Skin of body (tissue), 2 donors: ENCODE measurements around the gene KRT4. TPM values are rescaled to one million over a fixed set of nuclear protein-coding genes. Genes with fewer than 3 reads are reported as not detected.
"Not testable (repeated sequence)": the region's sequence is repeated elsewhere in the genome, so short reads cannot be mapped to it uniquely, and the experiment has no call there.

Experiments
- DNase-seq: peaks from one replicate; lab custom pipeline; 2025; lab: John Stamatoyannopoulos, UW
- total RNA-seq: library from RNA; depleted of rRNA; stranded (reverse); fragments of >200 nt; gene quantifications from one replicate; pipeline ENCODE4 v1.2.3, GENCODE V29; 2014

KRT4 gene
- total RNA-seq, 1 donor from 2014 or later: 0.99 TPM

- DNase-seq: no peak
Measured at GRCh38 chr12:52807544-52808470, 6.1 kb downstream of the KRT4 start.

GRCh38 chr12:52806821-52807543, 6.9 kb downstream of the KRT4 start:
- DNase-seq: no peak

DNA sequence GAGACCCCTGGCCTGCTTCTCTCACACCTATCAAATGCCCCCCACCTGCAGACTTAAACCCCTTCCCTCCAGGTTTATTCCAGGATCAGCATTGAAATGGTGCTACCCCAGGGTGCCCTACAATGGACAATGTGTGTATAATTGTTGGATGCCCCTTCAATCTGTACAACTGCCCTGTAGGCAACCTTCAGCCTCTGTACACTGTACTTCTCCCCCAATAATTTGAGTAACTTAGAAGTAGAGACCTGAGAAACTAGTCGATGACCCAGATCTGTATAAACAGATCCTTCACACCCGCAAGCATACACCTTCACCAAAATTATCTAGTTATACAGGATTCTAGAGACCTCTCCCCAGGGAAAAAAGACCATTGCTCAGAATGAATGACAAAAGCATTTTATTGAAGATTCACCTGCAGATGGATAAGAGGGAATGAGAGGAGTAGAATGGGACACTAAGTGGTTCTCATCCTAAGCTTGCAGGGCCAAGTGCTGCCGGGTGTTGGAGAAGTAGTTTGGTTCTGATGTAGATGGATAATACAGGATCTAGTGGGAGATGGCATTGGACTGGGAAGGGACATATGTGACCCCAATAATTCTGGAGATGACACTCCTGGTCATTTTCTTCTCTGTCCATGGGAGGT, 7.6 kb downstream of the KRT4 start:
- DNase-seq: no peak

GRCh38 chr12:52805739-52806138, 8.2 kb downstream of the KRT4 start:
- no peak for DNase-seq

DNA sequence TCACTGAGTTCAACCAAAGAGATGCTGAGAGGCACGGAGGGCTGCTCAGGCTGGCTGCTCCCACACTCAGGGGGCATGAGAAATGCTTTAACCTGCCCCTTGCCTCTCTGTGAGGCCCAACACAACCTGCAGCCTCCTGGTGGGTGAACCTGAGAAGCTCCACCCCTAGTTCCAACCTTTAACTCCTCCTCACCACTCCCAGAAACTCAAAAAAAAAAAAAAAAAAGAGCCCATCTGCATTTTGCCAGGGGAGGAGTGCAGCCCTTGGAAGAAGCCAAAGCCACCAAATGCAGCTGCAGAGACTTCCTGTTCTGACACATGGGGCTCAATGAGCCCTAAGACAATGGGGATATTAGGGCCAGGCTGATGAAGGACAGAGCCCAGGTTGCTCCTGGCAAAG, 8.9 kb downstream of the KRT4 start:
- no peak for DNase-seq

GRCh38 chr12:52802442-52802841, 11.5 kb downstream of the KRT4 start:
- no peak for DNase-seq

DNA sequence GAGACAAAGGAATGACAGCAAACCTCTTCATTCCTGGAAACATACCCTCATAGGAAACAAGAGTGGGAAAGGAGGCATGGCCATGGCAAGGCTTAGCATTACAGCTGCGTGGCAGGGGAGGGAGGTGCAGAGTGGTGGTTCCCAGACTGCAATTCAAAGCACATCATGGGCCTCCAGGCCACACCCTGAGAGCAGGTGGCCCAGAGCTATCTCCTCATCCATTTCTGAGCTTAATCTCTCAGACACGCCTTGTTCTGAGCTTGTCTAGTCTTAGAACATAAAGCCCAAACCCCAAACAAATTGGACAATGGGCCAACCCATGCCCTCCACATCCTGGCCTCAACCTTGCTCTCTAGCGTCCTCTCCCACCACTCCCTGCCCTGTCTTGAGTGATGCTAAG, 12.1 kb downstream of the KRT4 start:
- DNase-seq: no peak

- DNase-seq: no peak
Measured at GRCh38 chr12:52800259-52800917, 13.5 kb downstream of the KRT4 start.

GRCh38 chr12:52799505-52800211, 14.3 kb downstream of the KRT4 start:
- DNase-seq: no peak

DNA sequence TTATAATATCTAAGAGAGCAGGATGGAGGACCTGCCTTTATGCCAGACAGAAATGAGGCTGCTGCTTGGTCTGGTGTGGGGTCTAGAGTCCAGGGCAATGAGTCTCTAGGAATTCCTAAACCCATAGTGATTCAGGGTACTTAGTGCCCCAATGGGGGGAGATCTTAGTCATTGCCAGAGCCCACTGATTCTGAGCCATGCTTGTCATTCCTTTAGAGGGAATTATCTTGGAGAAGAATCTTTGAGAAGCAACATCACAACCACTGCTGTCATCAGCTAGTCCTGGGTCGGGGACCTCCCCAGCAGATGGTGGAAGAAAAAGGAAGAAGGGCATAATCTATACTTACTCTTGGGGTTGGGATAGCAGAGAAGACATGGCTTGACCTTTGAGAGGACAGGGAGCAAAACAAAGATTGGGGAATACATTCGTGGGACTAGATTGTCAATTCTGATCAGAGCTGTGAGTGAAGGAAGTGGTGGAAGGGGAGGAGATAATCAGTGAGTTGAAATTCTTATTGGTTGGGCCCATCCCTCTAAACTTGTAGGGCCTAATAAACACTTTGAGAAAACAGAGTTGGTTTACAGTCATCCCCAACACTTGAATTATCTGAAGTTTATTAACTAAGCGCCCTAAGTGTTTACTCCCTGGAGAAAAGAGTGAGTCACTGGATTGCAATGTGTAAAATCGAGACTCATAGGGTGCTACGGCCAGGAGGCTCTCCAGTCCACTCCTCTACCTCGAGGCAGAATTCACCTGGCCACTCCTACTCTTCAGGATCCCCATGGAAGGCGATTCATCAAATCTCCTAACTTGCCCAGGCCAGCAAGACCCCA, 15.0 kb downstream of the KRT4 start:
- no peak for DNase-seq

GRCh38 chr12:52798003-52798670, 15.8 kb downstream of the KRT4 start:
- no peak for DNase-seq

- no peak for DNase-seq
Measured at GRCh38 chr12:52797529-52797894, 16.4 kb downstream of the KRT4 start.

DNA sequence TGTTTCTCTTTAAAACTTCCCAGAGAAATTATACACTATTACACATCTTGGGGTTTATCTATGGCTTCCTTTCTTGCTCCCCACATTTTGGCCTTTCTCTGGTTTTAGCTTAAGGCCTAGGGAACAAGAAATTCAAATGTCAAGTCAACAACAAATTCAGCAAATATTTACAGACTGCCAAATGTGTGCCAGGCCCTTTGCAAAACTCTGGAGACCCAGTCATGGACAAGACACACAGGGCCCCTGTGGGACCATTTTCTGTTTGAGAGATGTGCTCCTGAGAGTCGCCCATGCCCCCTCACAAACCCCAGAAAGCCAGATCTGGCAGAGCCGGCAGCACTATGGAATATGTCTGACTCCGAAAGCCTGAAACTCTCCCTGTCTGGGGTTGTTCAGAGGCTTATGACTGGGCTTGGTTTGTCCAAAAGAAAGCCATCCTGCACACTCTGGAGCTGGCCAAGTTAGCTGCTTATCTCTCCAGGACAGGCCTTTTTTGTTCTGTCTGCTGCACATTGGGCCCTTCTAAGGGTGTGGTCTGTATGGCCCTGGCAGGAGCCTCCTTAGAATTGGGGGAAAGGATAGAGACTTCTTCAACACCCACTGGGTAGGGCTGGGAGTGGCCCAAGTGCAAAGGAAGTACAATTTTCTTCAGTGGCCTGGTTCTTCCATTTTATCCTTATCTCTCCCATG, 16.9 kb downstream of the KRT4 start:
- DNase-seq: no peak

- DNase-seq: no peak
Measured at GRCh38 chr12:52796429-52796794, 17.5 kb downstream of the KRT4 start.

DNA sequence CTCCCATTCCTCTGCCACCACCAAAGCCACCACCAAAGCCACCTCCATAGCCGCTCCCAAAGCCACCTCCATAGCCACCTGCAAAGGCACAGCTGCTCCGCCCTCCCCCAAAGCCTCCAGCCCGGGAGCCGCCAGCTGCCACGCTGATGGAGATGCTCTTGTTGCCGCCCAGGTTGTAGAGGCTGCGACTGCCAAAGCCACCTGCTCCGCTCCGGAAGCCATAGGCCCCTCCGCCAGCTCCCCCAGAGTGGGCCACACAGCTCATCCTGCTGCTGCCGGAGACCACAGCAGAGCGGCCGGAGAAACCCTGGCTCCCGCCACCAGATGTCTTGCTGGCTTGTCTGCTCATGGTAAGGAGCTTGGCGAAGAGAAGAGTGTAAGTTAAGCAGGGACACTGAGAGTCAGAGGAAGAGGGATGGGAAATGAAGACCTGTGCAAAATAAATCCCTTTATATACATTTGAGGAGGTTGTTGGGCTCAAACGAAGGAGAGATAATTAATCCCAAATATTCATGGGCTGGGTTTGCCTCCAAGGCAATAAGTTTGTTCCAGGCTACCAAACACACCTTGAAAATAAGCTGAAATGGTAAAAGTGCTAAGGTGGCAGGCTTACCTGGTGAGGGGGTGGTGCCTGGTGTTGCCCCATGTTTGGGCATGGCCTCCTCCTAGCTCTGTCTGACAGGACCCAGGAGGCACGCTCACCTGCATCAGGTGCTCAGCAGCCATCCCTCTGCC, 18.1 kb downstream of the KRT4 start, which contains the start of gene KRT3:
TSS of gene KRT3 (minus strand) at position 424 of the 735 bp plus-strand sequence. CDS start at position 349, 75 bp downstream.
- DNase-seq: no peak

DNA sequence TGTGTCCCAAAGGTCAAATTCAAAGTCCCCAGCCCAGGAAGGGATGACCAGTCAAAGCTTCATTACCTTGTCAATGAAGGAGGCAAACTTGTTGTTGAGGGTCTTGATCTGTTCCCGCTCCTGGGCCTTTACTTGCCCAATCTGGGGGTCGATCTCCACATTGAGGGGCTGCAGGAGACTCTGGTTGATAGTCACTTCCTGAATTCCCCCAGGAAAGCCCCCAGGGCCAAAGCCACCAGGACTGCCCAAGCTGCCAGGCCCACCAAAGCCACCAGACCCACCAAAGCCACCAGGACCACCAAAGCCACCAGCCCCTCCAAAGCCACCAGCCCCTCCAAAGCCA, 18.6 kb downstream of the KRT4 start:
- DNase-seq: not testable (repeated sequence)

DNA sequence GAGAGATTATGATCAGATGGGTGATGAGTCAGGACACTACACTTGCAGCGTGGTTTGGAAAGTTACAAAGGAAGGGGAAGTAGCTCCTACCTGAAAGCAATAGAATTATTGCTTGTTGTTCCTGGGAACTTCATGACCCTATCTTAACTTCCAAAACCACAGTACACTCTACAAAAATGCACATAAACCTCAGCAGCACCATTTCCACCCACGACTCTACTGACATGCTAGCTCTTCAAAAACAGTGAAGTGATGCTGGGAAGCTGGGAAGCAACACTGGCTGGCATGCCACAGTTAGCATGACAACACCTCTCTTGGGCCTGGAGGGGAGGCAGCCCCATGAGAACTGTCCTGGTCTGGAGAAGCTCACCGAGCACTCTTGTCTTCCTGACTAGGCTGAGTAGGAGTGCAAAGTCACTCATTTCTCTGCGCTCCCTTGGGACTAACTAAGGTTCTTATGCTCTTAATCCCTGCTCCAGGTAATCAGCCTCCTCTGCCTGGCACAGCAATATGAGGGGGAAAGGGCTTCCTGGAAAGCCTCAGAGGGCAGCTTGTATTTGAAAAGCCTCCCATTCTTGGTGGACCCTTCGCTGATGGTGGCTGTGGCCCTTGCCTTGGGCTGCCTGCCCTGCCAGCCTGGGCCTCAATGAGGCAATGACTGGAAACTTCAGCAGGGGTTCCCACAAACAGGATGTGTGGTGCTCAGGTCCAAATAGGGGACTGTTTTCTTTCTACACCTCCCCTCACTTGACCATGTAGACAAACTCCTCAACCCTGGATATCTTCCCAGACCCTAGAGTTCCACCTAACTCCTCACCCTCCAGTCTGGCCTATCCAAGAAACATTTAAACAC, 19.2 kb downstream of the KRT4 start:
- DNase-seq: no peak
